GM23338 (cell line): ENCODE results near the gene LTBP4.

Experiments used
- EZH2phosphoT487 ChIP-seq: fragments of 200-600 bp; sonication (generic); IDR thresholded peaks from one replicate; pipeline ENCODE4 v1.8.1; 2018; ENCODE audit warnings: antibody characterized with exemption; ENCODE audit not compliant: unreplicated experiment
- ZNF331 ChIP-seq: fragments of 250-450 bp; sonication (Bioruptor Pico); IDR thresholded peaks from 2 replicates; pipeline ENCODE4 v1.5.0; 2020; ENCODE audit warnings: low read depth, mild to moderate bottlenecking, moderate library complexity
- TF ChIP-seq, protein P1 (sequence below), 2 experiments: fragments of 200-600 bp in 1 of 2; sonication (generic) in 1 of 2; conservative IDR thresholded peaks; 2 replicates each; pipeline versions ENCODE4 v1.5.1 to v1.6.1; 2016 to 2017; ENCODE audit warnings: antibody characterized with exemption in 2 of 2, low read depth in 2 of 2, mild to moderate bottlenecking in 2 of 2, moderate library complexity in 1 of 2

DNA sequence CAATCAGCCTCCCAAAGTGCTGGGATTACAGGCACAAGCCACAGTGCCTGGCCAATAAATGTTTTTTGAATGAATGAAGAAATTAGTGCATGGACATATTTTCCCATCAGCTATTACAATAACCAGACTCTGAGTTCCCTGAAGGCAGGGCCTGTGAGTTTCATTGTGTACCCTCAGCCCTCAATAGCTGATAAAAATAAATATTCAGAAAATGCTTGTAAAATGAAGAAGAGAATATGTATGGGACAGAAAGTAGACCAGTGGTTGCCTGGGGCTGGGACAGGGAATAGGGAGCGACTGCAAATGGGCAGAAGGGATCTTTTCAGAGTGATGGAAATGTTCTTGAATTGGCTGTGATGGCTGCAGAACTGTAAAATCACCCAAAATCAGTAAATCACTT lies 60.4 kb downstream of the LTBP4 start:
- TF ChIP-seq, protein P1, sequence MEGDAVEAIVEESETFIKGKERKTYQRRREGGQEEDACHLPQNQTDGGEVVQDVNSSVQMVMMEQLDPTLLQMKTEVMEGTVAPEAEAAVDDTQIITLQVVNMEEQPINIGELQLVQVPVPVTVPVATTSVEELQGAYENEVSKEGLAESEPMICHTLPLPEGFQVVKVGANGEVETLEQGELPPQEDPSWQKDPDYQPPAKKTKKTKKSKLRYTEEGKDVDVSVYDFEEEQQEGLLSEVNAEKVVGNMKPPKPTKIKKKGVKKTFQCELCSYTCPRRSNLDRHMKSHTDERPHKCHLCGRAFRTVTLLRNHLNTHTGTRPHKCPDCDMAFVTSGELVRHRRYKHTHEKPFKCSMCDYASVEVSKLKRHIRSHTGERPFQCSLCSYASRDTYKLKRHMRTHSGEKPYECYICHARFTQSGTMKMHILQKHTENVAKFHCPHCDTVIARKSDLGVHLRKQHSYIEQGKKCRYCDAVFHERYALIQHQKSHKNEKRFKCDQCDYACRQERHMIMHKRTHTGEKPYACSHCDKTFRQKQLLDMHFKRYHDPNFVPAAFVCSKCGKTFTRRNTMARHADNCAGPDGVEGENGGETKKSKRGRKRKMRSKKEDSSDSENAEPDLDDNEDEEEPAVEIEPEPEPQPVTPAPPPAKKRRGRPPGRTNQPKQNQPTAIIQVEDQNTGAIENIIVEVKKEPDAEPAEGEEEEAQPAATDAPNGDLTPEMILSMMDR (conservative IDR thresholded peaks at IDR 0.05; ENCODE audit: low read depth in 2 of 2) = no peak
- no peak for TF ChIP-seq ZNF331 (CRISPR knock-in tag)
- no peak for TF ChIP-seq EZH2phosphoT487
